HG02885 (cell line): ENCODE results near the gene SMOC1.
A peak's percentile ranks its signal among the peaks of the same experiment; 100 is the strongest.

Experiments used
- ATAC-seq: cut with Tn5 transposase; IDR thresholded peaks from one replicate; pipeline ENCODE4 v1.9.1; 2021; ENCODE audit warnings: mild to moderate bottlenecking; ENCODE audit not compliant: unreplicated experiment, poor library complexity

The SMOC1 gene, protein sequence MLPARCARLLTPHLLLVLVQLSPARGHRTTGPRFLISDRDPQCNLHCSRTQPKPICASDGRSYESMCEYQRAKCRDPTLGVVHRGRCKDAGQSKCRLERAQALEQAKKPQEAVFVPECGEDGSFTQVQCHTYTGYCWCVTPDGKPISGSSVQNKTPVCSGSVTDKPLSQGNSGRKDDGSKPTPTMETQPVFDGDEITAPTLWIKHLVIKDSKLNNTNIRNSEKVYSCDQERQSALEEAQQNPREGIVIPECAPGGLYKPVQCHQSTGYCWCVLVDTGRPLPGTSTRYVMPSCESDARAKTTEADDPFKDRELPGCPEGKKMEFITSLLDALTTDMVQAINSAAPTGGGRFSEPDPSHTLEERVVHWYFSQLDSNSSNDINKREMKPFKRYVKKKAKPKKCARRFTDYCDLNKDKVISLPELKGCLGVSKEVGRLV

GRCh38 chr14:69879175-69880043 lies at the start of gene SMOC1:
TSS of gene SMOC1 (plus strand) at chr14:69879416. CDS start at chr14:69879679, 263 bp downstream.
- peak; percentile 39 for ATAC-seq

DNA sequence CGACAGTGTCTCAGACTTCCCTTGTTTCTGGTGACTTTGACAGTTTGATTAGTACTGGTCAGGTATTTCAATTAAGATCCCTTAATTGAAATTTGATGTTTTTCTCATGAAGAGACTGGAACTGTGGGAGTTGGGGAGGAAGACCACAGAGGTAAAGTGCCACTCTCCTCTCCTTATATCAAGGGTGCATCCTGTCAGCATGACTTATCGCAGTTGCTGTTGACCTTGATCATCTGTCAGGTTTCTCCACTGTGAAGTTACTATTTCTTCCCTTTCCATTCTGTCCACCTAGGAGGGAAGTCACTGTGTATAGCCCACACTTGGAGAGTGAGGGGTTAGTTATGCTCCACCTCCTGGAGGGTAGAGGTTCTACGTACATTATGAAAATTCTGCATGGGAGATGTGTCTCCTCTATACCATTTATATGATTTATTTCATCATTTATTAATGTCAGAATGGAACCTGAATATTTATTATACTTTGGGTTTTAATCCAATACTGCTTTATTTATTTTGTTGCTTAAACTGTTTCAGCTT lies 40.3 kb upstream of the SMOC1 start:
- no peak for ATAC-seq

DNA sequence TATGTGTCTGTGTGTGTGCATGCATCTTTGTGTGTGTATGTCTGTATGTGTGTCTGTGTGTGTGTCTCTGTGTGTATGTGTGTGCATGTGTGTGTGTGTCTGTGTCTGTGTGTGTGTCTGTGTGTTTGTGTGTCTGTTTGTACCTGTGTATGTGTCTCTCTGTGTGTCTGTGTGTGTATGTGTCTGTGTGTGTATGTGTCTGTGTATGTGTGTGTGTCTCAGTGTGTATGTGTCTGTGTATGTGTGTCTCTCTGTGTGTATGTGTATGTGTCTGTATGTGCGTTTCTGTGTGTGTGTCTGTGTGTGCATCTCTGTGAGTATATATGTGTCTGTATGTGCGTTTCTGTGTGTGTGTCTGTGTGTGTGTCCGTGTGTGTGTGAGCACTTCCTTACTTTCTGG lies 39.6 kb upstream of the SMOC1 start:
- no peak for ATAC-seq

DNA sequence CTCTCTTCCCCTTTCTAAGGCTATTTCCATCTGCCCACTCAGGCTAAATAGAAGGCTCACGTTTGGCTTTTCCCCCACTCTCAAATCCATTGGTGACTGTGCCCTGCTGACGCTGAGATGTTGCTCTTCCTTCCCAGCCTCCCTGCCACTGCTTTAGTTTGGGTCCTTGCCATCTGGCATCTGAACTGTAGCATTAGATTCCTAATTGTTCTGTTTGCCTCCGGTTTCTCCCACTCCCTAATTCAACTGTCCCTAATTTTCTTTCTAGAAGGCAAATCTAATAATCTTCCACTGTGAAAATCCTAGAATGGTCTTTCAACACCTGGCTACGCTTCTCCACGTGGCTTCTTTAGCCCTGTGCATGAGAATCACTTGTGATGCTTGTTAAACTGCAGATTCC lies 37.6 kb upstream of the SMOC1 start:
- ATAC-seq, result no peak

GRCh38 chr14:69842686-69843420 lies 36.4 kb upstream of the SMOC1 start:
- no peak for ATAC-seq

DNA sequence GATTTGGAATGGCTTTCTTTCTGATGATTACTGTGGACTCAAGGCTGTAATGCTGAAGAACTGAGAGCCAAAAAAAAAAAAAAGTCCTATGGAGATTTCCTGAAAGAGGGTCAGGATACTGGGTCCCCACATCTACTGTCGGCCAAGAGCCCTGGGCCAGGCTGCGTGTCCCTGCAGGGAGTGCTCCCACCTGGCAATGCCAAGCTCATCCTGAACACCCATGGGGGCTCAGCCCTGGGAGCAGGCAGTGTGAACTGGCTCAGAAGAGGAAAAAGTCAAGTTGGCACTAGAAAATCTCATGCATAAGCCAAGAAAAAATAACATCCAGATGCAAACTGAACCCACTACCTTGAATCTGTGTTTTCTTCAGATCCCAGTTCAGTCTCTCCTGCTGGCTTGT lies 35.0 kb upstream of the SMOC1 start:
- no peak for ATAC-seq

- ATAC-seq, result no peak
Observed at GRCh38 chr14:69845050-69845581, 34.1 kb upstream of the SMOC1 start.

DNA sequence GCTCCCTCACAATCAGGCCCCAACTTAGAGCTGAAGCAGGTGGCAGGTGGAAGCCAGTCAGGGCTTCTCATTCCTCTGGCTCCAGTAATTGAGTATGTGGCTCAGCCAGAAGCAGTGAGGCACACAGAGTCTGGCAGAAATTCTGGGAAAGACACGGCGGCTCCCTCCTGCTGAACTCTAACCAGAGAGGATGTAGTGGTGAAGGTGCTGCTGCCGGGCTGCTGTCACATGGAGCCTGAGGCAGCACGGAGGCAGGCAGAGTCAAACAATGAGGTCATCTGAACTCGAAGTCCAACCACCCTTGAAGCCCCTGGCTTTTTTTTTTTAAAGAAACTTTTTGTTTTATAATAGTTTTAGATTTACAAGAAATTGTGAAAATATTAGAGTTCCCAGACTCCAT lies 33.4 kb upstream of the SMOC1 start:
- ATAC-seq, result no peak

- no peak for ATAC-seq
Observed at GRCh38 chr14:69848156-69848555, 31.1 kb upstream of the SMOC1 start.

GRCh38 chr14:69848903-69849391 lies 30.3 kb upstream of the SMOC1 start:
- ATAC-seq, result no peak

- no peak for ATAC-seq
Observed at GRCh38 chr14:69850086-69850735, 29.0 kb upstream of the SMOC1 start.

DNA sequence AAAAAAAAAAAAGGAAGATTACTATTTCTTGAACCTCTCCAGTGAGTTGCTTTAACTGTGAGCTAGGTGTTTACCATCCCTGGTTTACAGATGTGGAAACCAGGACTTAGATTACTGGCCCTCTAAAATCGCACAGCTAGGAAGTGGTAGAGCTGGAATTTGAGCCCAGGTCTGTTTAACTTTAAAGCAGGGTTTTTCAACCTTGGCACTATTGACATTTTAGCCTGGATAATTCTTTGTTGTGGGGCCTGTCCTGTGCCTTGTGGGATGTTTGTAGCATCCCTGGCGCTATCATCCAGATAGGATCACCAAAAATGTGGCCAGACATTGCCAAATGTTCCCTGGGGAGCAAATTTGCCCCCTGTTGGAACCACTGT lies 28.5 kb upstream of the SMOC1 start:
- no peak for ATAC-seq

- no peak for ATAC-seq
Observed at GRCh38 chr14:69852531-69853321, 26.5 kb upstream of the SMOC1 start.

DNA sequence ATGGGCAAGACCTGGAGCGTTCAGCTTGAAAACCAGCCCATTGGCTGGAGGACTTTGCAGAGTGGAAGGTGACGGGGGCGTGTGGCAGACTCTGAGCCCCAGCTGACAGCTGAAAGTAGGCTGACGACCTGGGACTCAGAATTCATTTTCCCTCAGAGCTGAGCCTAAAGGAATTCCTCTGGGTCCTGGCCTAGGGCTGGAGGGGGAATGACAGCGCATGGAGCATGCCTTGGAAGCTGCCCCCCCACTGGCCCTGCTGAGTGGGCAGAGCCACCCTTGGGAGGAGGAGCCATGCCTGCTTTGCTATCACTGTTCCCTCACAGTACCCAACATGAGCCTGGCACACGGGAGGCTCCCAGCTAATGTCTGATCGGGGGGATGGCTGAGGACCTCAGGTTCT lies 25.4 kb upstream of the SMOC1 start:
- ATAC-seq, result no peak

DNA sequence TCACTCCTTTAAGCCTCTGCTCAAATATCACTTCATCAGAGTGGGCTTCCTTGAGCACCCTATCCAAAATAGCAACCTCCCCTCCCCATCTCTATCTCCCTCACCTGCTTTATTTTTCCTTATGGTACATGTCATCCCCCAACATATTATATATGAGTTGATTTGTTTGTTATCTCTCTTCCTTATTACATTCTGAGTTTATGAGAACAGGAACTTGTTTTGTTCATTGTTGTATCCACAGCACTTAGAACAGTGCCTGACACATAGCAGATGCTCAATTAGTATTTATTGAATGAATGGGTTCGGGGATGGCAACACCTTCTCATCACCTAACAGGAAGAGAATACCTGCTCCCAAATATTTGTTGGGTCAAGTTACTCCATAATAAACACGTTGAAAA lies 24.6 kb upstream of the SMOC1 start:
- no peak for ATAC-seq

DNA sequence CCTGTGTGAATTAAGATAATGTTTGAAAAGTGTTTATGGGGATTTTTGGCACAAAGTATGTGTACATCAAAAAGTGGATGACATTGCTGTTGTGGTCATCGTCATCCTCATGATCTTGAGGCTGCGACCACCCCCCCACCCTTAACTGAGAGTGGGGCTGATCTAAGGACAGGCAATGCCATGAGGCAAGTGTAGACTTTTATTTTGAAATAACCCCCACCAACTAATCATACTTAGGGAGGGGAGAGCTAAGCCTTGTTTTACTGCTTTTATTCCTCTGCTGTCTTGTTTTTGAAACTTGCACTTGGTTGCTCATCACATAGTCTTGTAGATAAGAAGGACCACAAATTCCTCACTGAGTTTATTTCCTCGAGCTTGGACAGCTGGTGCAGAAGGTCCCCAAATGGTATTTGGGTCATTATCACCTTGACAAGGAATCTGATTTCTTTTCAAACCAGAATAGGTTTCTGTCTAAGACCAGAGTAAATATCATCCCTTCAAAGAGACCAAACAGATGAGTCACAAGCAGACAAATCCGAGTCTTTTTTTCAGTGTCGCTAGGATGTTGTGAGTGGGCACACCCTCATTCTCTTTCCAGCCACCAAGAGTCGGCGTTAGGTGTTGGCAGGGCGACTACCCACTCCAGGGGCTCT lies 23.9 kb upstream of the SMOC1 start:
- no peak for ATAC-seq

DNA sequence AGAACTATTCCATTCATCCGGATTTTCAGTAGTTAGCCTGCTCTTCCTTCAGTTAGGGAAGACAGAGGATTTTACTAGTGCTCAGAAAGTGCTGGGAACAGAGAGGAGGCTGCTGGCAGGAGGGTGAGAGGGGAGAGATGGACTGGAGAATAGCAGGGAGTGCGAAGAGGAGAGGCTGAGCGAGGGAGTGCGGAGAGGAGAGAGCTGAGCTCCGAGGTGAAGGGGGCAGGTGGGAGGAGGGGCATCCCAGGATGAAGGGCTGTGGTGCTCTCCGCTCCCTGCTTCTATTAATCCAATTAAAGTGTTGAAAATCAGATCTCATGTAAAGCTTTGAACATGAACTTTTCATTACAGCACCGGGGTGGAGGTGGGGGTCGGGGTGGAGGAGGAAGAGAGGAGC lies 20.4 kb upstream of the SMOC1 start:
- no peak for ATAC-seq

- no peak for ATAC-seq
Observed at GRCh38 chr14:69859591-69859990, 19.6 kb upstream of the SMOC1 start.
